K562 (cell line): ENCODE measurements around the gene PTPRM. TPM values are rescaled to one million over a fixed set of nuclear protein-coding genes. Genes with fewer than 3 reads are reported as not detected.

Experiments
- ATAC-seq: fragments of 200-7000 bp; cut with Tn5 transposase; 3 replicates; pipeline ENCODE4 v1.9.1; 2020; ENCODE audit warnings: moderate library complexity
- BruUV-seq: library from RNA; stranded (reverse); fragments of 400-500 nt; replicated peaks from 2 replicates; lab custom pipeline; 2021; lab: Mats Ljungman, UMichigan
- CTCF ChIA-PET: fragments of 300-600 bp; formaldehyde crosslinking; extraction: SDS; loops from one replicate; lab custom pipeline; 2021; ENCODE audit warnings: low intra/inter-chr PET ratio; lab: Yijun Ruan, JAX
- POLR2A ChIA-PET: fragments of 300-600, 350-650 bp; sonication (Branson Sonifier 250); formaldehyde crosslinking; extraction: SDS; loops from one replicate; lab custom pipeline; 2021; ENCODE audit warnings: antibody characterized with exemption, inconsistent platforms; lab: Yijun Ruan, JAX
- DNase-seq, 4 experiments: peaks; one replicate each; pipeline versions ENCODE4 v3.0.0 to v3.0.0-alpha.2; 2011 to 2018; ENCODE audit warnings: low spot score in 3 of 4, mixed read lengths in 3 of 4; ENCODE audit errors: extremely low read depth in 1 of 4
- FAIRE-seq: peaks from 2 replicates; lab custom pipeline; 2011; peaks lifted over from hg19 to GRCh38; lab: Jason Lieb, UNC
- H2AFZ ChIP-seq: 2 replicates; pipeline ENCODE4 v1.6.0; 2011; ENCODE audit warnings: low read depth, low read length, control low read depth, inconsistent platforms
- H3K27ac ChIP-seq: fragments of 200-600 bp; 3 replicates; pipeline ENCODE4 v1.8.0; 2011; ENCODE audit warnings: low read depth, mild to moderate bottlenecking, control low read depth, inconsistent platforms, low read length, moderate library complexity, mixed read lengths; ENCODE audit errors: extremely low read depth
- H3K27me3 ChIP-seq, 2 experiments: fragments of 300-600 bp in 1 of 2; 2 replicates in 1 of 2; 3 replicates in 1 of 2; pipeline versions ENCODE4 v1.6.0 to v1.8.0; 2011; ENCODE audit warnings: inconsistent platforms in 2 of 2, low read length in 2 of 2, mild to moderate bottlenecking in 1 of 2, mixed read lengths in 1 of 2, moderate library complexity in 1 of 2; ENCODE audit not compliant: control insufficient read depth in 2 of 2, insufficient read depth in 2 of 2
- H3K36me3 ChIP-seq: fragments of 300-600 bp; 3 replicates; pipeline ENCODE4 v1.8.0; 2011; ENCODE audit warnings: mild to moderate bottlenecking, low read length, inconsistent platforms; ENCODE audit not compliant: control insufficient read depth, insufficient read depth
- H3K4me1 ChIP-seq, 2 experiments: fragments of 200-600 bp in 1 of 2; replicated peaks in 1 of 2; 2 replicates in 1 of 2; 3 replicates in 1 of 2; pipeline versions ENCODE4 v1.5.1 to v1.8.0; 2011; ENCODE audit warnings: inconsistent platforms in 2 of 2, low read length in 2 of 2, mild to moderate bottlenecking in 1 of 2, mixed read lengths in 1 of 2, moderate library complexity in 1 of 2; ENCODE audit not compliant: control insufficient read depth in 2 of 2, insufficient read depth in 2 of 2
- H3K4me2 ChIP-seq: 2 replicates; pipeline ENCODE4 v1.6.1; 2011; ENCODE audit warnings: low read length, control low read depth, inconsistent platforms, mixed read lengths; ENCODE audit not compliant: insufficient read depth
- H3K4me3 ChIP-seq: fragments of 200-600 bp; sonication (generic), shearing (Covaris generic); 2 replicates; pipeline ENCODE4 v1.5.1; 2016; ENCODE audit warnings: control low read depth, inconsistent platforms
- H3K79me2 ChIP-seq: fragments of 200-600 bp; 3 replicates; pipeline ENCODE4 v1.8.0; 2011; ENCODE audit warnings: low read length, inconsistent platforms; ENCODE audit not compliant: control insufficient read depth, insufficient read depth
- H3K9ac ChIP-seq, 2 experiments: 2 replicates each; pipeline versions ENCODE4 v1.6.0 to v1.6.1; 2011; ENCODE audit warnings: low read depth in 2 of 2, low read length in 2 of 2, control low read depth in 1 of 2, inconsistent platforms in 1 of 2, mild to moderate bottlenecking in 1 of 2, mixed read lengths in 1 of 2; ENCODE audit not compliant: insufficient read depth in 1 of 2
- H3K9me1 ChIP-seq: one replicate; pipeline ENCODE4 v1.6.0; 2011; ENCODE audit warnings: inconsistent platforms, mild to moderate bottlenecking, low read length, moderate library complexity; ENCODE audit not compliant: control insufficient read depth, insufficient read depth
- H3K9me3 ChIP-seq: replicated peaks from 2 replicates; pipeline ENCODE4 v1.5.1; 2011; ENCODE audit warnings: low read depth, low read length, inconsistent platforms; ENCODE audit not compliant: control insufficient read depth, insufficient read depth
- H4K20me1 ChIP-seq: replicated peaks from 2 replicates; pipeline ENCODE4 v1.6.1; 2011; ENCODE audit warnings: low read length, inconsistent platforms, mixed read lengths; ENCODE audit not compliant: control insufficient read depth, insufficient read depth
- CEBPB ChIP-seq: fragments of 450-650 bp; IDR thresholded peaks from 2 replicates; pipeline ENCODE4 v1.6.1; 2016; ENCODE audit warnings: missing genetic modification characterization, missing compliant biosample characterization
- HCFC1 ChIP-seq: IDR thresholded peaks from 2 replicates; pipeline ENCODE4 v1.6.1; 2012; ENCODE audit warnings: low read depth, low read length, improper control_type of control experiment
- HMBOX1 ChIP-seq: sonication (generic); IDR thresholded peaks from 2 replicates; pipeline ENCODE4 v1.6.1; 2016
- PCBP2 ChIP-seq: fragments of 200-400 bp; formaldehyde crosslinking; IDR thresholded peaks from 2 replicates; pipeline ENCODE4 v1.6.1; 2018; ENCODE audit warnings: low read length, low read depth, mild to moderate bottlenecking, moderate library complexity; ENCODE audit not compliant: poor library complexity, severe bottlenecking
- ZBED1 ChIP-seq: IDR thresholded peaks from 2 replicates; pipeline ENCODE4 v1.6.1; 2014
- WGBS: fragments of 100-300 bp; shearing (Covaris generic); methylation state at CpG from one replicate; pipeline ENCODE4 v1.1.6; 2016; ENCODE audit warnings: low coverage, mixed read lengths; ENCODE audit not compliant: insufficient coverage; ENCODE audit errors: missing lambda C conversion rate; 5-methylcytosine and 5-hydroxymethylcytosine counted together
- in situ Hi-C: fragments of 300-500 bp; cut with MboI; formaldehyde crosslinking; loops from 4 replicates; pipeline ENCODE4 v1.15.0; 2018; ENCODE audit warnings: inconsistent platforms, mixed read lengths
- intact Hi-C: fragments of 100-400 bp; cut with micrococcal nuclease; formaldehyde crosslinking; loops from 2 replicates; pipeline ENCODE4 v1.14.2; 2022
- polyA plus RNA-seq, 8 experiments: library from polyadenylated mRNA; depleted of rRNA in 4 of 8; stranded (reverse) in 5 of 8; unstranded in 3 of 8; fragments of >200 nt; fragmentation: Nextera tagmentation in 2 of 8; fragmentation: Illumina TruSeq in 1 of 8; extraction: Ambion mirVana in 2 of 8; extraction: Trizol in 1 of 8; gene quantifications; 2 replicates each; pipeline versions ENCODE4 v1.2.1 to v1.2.3, GENCODE V29; 2011 to 2014; ENCODE audit warnings: inconsistent platforms in 1 of 8, missing spikeins in 1 of 8
- total RNA-seq, 7 experiments: library from RNA; depleted of rRNA in 6 of 7; stranded (reverse); fragments of >200 nt in 6 of 7; fragmentation: Illumina TruSeq in 2 of 7; extraction: Trizol in 2 of 7; gene quantifications; 2 replicates each; pipeline versions ENCODE4 v1.2.1 to v1.2.3, GENCODE V29; 2011 to 2021; ENCODE audit warnings: low replicate concordance in 1 of 7

The PTPRM gene
- total and polyA plus RNA-seq, 9 of the 15 experiments (the other 6 are each of a cell fraction or from before 2014, with no cell fraction given): 0.03 to 0.16 (median 0.08) TPM; not detected in 3

- ATAC-seq (no peak), DNase-seq (no peak)
- CTCF ChIA-PET: no interaction called here
Observed at GRCh38 chr18:7711495-7711894, 144.4 kb downstream of the PTPRM start.

GRCh38 chr18:7720395-7720794, 153.3 kb downstream of the PTPRM start:
- POLR2A ChIA-PET: no interaction called here
- no peak for DNase-seq
- H3K4me1 ChIP-seq: no peaks in the 10 kb centered on the region
- no peak for ATAC-seq
- no peaks in the 10 kb centered on the region for H3K9me1 ChIP-seq
- no peak for FAIRE-seq
- TF ChIP-seq HCFC1 (no peak), CEBPB (tag) (0 out of 2 replicates have a peak, but pooled peaks have one; percentile 6)
- no peak overlapping the region for H3K4me2 ChIP-seq
- no peaks in the 10 kb centered on the region for H3K36me3 ChIP-seq
- in situ Hi-C loops: no loop called here
- H2AFZ ChIP-seq: no peak overlapping the region
- 0% methylated on average over 1 of the region's 1 CpG for WGBS
- H3K27ac ChIP-seq: no peak overlapping the region
- H3K9me3 ChIP-seq: no peaks in the 10 kb centered on the region
- H3K9ac ChIP-seq: no peak overlapping the region
- intact Hi-C loops: no loop called here
- no peaks in the 10 kb centered on the region for H3K79me2 ChIP-seq
- no peaks in the 10 kb centered on the region for H4K20me1 ChIP-seq
- CTCF ChIA-PET: no interaction called here
- no peaks in the 10 kb centered on the region; a peak in 1 of 5 replicates for H3K27me3 ChIP-seq
- BruUV-seq: no TSS peak
- H3K4me3 ChIP-seq: no peak overlapping the region

More at GRCh38 chr18:7711495-7711894, 144.4 kb downstream of the PTPRM start:
- no peak overlapping the region for H2AFZ ChIP-seq
- no peak for TF ChIP-seq HMBOX1
- TF ChIP-seq PCBP2: no peak
- no peak for TF ChIP-seq ZBED1
- TF ChIP-seq, all 486 proteins: peak for 0
- no peaks in the 10 kb centered on the region for H3K79me2 ChIP-seq
- H3K9ac ChIP-seq: no peak overlapping the region
- no peaks in the 10 kb centered on the region for H3K9me3 ChIP-seq
- intact Hi-C loops: no loop called here
- H3K36me3 ChIP-seq: no peaks in the 10 kb centered on the region
- in situ Hi-C loops: no loop called here
- WGBS: 0% methylated on average over 2 of the region's 2 CpGs
- no peaks in the 10 kb centered on the region for H4K20me1 ChIP-seq
- no peak for FAIRE-seq
- no peak overlapping the region for H3K27ac ChIP-seq
- H3K9me1 ChIP-seq: no peaks in the 10 kb centered on the region
- H3K4me2 ChIP-seq: no peak overlapping the region
- POLR2A ChIA-PET: no interaction called here
- no peaks in the 10 kb centered on the region for H3K4me1 ChIP-seq
- no TSS peak for BruUV-seq
- H3K4me3 ChIP-seq: no peak overlapping the region
- no peaks in the 10 kb centered on the region for H3K27me3 ChIP-seq
